H1 (cell line): ENCODE data around the gene FAAP100. TPM values are rescaled to one million over a fixed set of nuclear protein-coding genes. Genes with fewer than 3 reads are reported as not detected.
A peak's percentile ranks its signal among the peaks of the same experiment; 100 is the strongest.

Source experiments
- BACH1 ChIP-seq: IDR thresholded peaks from 2 replicates; pipeline ENCODE4 v1.6.1; 2012; ENCODE audit warnings: low read length, improper control_type of control experiment
- BRCA1 ChIP-seq: IDR thresholded peaks from 2 replicates; pipeline ENCODE4 v1.6.1; 2012; ENCODE audit warnings: low read depth, low read length, improper control_type of control experiment
- CTBP2 ChIP-seq: IDR thresholded peaks from 2 replicates; pipeline ENCODE4 v1.7.0; 2011; ENCODE audit warnings: borderline replicate concordance, mild to moderate bottlenecking, moderate library complexity, mixed read lengths, low read length; ENCODE audit not compliant: insufficient read depth, insufficient read length
- CTCF ChIP-seq, 3 experiments: IDR thresholded peaks; 1 replicate in 2 of 3; 2 replicates in 1 of 3; pipeline versions ENCODE4 v1.5.1 to v1.6.1; 2011; ENCODE audit warnings: low read length in 3 of 3, mild to moderate bottlenecking in 3 of 3, inconsistent platforms in 2 of 3, low read depth in 1 of 3, moderate library complexity in 1 of 3; ENCODE audit not compliant: insufficient read depth in 1 of 3; ENCODE audit errors: control extremely low read depth in 1 of 3
- E2F6 ChIP-seq: IDR thresholded peaks from 2 replicates; pipeline ENCODE4 v1.6.1; 2012; ENCODE audit warnings: inconsistent platforms
- PHF8 ChIP-seq: fragments of 200-600 bp; sonication (generic); conservative IDR thresholded peaks from 2 replicates; pipeline ENCODE4 v1.7.1; 2012; ENCODE audit warnings: low read depth, mild to moderate bottlenecking, inconsistent platforms, low read length, moderate library complexity
- RAD21 ChIP-seq, 2 experiments: IDR thresholded peaks in 1 of 2; conservative IDR thresholded peaks in 1 of 2; 2 replicates each; pipeline ENCODE4 v1.6.1; 2011; ENCODE audit warnings: low read depth in 2 of 2, low read length in 2 of 2, improper control_type of control experiment in 1 of 2, inconsistent platforms in 1 of 2, mild to moderate bottlenecking in 1 of 2, moderate library complexity in 1 of 2
- YY1 ChIP-seq: IDR thresholded peaks from 2 replicates; pipeline ENCODE4 v1.6.1; 2011; ENCODE audit warnings: low read depth, mild to moderate bottlenecking, low read length
- polyA plus RNA-seq, 7 experiments: library from polyadenylated mRNA; depleted of rRNA in 3 of 7; stranded (reverse) in 5 of 7; unstranded in 2 of 7; fragments of >200 nt in 5 of 7; fragments of 200-250 nt in 2 of 7; gene quantifications; 1 replicate in 5 of 7; 2 replicates in 1 of 7; 4 replicates in 1 of 7; pipeline versions ENCODE4 v1.2.1 to v1.2.3, GENCODE V29; 2011 to 2013; ENCODE audit warnings: missing spikeins in 2 of 7, mixed read lengths in 2 of 7
- total RNA-seq: library from RNA; stranded (reverse); fragmentation: NEBNext Ultra II Directional; extraction: Animal tissue kit (Norgen Biotek cat#: 25700); gene quantifications from 2 replicates; pipeline ENCODE4 v1.2.1, GENCODE V29; 2021

FAAP100 gene
- total and polyA plus RNA-seq, 2 of the 8 experiments (the other 6 are each of a cell fraction or from before 2014, with no cell fraction given): 23.2 to 41.8 TPM

- peak; percentile 30 to 60 (median 51) for TF ChIP-seq CTCF (IDR thresholded peaks at IDR 0.05; ENCODE audit: control extremely low read depth in 1 of 3, insufficient read depth in 1 of 3, low read depth in 1 of 3, low read length in 3 of 3)
- peak; percentile 69 for TF ChIP-seq BACH1
- TF ChIP-seq CTBP2: peak; percentile 79
- peak in 1 of 2 experiments; percentile 35; a peak in 3 of 4 replicates for TF ChIP-seq RAD21 (IDR thresholded peaks at IDR 0.05 in 1 of 2, conservative IDR thresholded peaks at IDR 0.05 in 1 of 2; ENCODE audit: low read depth in 2 of 2, low read length in 2 of 2)
- TF ChIP-seq BRCA1: peak; percentile 15; the same call in 1 of the 2 replicates
- peak; percentile 51; the same call in 1 of the 2 replicates for TF ChIP-seq E2F6
- TF ChIP-seq YY1: peak; percentile 50; the same call in 1 of the 2 replicates
- 0 out of 2 replicates have a peak, but pooled peaks have one; percentile 29 for TF ChIP-seq PHF8
Observed at GRCh38 chr17:81519284-81520020, 32.7 kb downstream of the FAAP100 start (continued).
